Stimulated activated CD8-positive, alpha-beta memory T cell treated with anti-CD3 and anti-CD28 coated beads, Interleukin-15, amount 100 ng/mL, for 24 hours (primary cell): ENCODE data around the gene TEX22.

Source experiments
- DNase-seq: peaks from one replicate; pipeline ENCODE4 v3.0.0-alpha.2; 2020; ENCODE audit warnings: low read depth

Gene TEX22

DNA sequence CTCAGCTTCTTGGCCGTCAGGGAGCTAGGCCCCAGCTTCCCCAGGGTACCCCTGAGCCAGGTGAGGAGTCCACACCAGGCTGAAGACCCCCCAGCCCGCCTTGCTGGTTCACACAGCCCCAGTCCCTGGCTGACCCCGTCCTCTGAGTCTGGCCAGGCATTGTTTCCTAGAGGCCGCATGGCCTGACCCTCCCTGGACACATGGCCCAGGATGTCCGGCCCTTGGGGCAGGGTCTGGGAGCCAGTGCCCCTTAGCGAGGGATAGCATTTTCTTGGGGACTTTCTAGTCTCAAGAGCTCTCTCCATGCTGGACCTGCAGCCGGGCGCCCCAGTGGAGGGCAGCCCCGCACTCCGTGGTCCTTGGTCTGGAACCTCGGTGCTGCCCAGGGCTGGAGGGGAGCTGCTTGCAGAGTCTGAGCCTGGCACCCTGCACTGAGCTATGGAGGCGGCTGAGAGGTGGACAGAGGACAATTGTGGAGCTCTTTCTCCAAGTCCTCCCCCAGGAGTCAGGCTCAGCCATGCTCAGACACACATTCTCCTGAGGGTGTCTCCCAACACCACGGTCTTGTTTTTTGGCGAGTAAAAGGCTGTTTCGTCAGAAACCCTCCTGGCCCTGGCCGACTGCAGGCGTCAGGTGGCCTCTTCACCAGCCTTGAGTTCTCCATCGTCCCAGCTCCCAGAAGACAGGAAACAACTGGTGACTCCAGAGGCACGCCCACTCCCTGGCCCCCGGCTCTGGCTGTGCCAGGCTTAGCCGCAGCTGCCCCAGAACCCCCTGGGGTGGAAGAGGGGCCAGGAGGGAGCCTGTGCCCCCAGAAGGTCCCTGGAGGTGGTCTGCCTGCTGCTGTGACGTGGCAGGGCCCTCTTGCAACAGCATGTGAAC lies 58.6 kb downstream of the TEX22 start:
- no peak for DNase-seq

DNA sequence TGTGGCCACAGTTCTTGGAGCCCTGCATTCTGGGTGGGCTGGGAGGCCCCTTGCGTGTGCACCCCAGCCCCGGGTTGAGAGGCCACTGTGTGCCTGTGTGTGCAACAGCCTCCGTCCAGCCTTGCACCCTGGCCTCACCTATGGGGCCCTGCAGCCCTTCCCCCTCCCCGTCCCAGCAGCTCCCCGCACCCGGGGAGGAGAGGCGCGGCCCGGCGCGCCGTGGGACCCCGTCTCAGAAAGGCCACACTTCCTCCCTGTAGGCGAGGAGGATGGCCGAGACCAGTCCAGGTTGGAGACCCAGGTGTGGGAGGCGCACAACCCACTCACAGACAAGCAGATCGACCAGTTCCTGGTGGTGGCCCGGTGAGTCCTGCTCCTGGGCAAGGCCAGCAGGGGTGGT lies 59.7 kb downstream of the TEX22 start:
- no peak for DNase-seq

DNA sequence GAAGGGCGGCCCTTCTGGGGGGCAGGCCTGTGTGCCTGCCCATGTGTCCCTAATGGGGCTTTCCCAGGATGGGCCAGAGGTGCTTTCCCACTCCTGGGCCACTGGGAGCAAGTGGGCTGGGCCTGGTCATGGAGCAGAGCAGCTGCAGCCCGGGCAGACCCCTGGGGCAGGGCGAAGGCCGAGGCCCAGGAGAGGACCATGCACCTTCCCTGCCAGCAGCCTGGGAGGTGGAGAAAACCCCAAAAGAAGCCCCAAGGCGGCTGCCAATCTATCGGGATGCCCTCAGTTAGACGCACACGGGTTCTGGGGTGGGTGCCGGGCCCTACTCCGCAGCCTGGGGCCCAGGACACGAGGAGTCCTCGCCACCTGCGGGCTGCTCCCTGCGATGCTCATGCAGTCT lies 60.2 kb downstream of the TEX22 start:
- DNase-seq = no peak

DNA sequence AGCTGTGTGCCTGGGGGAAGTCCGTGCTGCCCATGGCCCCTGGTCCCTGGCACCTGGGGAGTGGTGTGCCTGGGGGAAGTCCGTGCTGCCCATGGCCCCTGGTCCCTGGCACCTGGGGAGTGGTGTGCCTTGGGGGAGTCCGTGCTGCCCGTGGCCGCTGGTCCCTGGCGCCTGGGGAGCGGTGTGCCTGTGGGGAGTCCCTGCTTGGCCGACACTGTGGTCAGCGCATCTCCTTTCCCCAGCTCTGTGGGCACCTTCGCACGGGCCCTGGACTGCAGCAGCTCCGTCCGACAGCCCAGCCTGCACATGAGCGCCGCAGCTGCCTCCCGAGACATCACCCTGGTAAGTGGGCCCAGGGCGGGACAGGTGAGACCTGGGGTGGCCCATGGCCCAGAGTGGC lies 61.8 kb downstream of the TEX22 start:
- no peak for DNase-seq

DNA sequence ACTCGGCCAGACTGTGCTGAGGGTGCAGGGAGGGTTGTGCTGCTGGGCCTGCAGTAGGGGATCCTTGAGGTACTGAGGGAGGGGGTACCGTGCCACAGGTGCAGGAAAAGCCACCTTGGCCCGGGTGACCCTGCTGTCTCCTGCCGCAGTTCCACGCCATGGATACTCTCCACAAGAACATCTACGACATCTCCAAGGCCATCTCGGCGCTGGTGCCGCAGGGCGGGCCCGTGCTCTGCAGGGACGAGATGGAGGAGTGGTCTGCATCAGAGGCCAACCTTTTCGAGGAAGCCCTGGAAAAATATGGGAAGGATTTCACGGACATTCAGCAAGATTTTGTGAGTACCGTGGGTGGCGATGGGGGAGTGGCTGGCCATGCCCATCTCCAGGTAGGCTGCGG lies 62.3 kb downstream of the TEX22 start:
- no peak for DNase-seq

DNA sequence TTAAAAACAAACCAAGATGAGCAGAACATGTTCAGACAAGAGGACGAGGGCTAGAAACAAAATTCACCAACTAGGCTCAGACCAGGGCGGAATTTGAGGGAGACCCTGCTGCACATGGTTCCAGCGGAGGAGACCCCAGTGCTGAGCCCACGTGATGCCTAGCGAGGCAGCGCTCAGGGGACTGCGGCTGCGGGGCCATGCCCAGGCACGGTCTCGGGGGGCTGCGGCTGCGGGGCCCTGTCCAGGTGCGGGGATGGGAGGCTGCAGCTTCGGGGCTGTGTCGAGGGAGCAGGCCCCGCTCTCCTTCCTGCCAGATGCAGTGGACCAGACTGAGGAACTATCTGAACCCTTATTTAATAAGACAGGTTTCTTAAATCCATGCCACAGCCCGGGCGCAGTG lies 63.6 kb downstream of the TEX22 start:
- no peak for DNase-seq
